PC-9 (cell line): Measurements from ENCODE around the gene SYNE1.

Experiments used
- CTCF ChIP-seq: fragments of 200-600 bp; sonication (generic); conservative IDR thresholded peaks from 2 replicates; pipeline ENCODE4 v1.6.1; 2017; ENCODE audit warnings: mixed run types, antibody characterized with exemption, mild to moderate bottlenecking, moderate library complexity
- EZH2 ChIP-seq: fragments of 200-600 bp; sonication (generic); IDR thresholded peaks from 2 replicates; pipeline ENCODE4 v1.8.0; 2017; ENCODE audit warnings: antibody characterized with exemption, low read depth

DNA sequence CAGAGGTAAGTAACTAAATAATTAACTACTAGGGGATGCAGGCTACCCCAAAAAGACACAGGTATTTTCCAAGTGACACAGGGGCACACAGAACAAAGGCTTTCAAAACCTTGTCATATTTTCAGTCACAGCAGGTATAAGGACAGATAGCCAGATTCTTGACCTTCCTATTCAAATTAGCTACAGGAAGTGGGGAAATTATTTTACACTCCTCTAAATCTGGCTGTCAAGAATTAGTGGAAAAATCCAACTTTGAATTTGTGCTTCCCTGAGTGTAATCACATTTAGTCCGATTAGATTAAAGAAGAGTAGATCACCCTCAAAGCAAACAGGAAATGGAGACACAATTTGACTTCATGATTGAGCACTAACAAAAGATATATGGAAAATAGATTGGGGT is 60.6 kb downstream of the SYNE1 start:
- TF ChIP-seq CTCF (no peak), EZH2 (no peak)
